Measurements from ENCODE around the gene ABCF2.
A peak's percentile ranks its signal among the peaks of the same experiment; 100 is the strongest.

The ABCF2 gene

DNA sequence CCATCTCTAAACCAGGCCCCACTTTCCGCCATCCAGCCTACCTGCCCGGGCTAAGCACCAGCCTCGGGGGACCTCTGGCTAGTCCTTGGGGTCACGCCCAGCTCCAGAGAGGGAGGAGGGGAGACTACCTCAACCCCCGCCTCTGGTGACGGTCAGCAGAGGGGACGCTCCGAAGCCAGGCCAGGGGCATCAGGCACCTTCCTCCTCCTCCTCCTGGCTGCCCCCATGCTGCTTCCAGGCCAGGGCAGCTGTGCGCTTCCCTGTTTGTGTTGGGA lies 25.5 kb upstream of the ABCF2 start:
- DNase-seq: no peak

- no peak for DNase-seq
Measured at GRCh38 chr7:151251689-151252560, 24.9 kb upstream of the ABCF2 start.

DNA sequence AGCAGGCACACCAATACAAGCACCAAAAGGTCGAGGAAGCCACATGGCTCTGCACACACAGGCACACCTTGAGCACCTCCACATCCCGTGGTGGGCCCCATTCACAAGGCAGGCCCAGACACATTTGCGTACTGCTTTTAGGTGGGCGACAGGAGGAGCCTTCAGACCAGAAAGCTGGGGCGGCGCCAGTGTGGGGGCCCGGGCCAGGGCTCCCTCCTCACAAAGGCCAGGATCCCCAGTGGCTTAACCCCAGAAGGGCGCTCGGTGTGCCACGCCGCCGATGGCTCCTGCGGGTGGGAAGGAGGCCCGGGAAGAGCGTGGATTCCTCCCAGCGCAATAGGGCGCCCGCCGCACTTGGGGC lies 24.3 kb upstream of the ABCF2 start:
- no peak for DNase-seq

GRCh38 chr7:151250181-151251132 lies 23.5 kb upstream of the ABCF2 start:
- no peak for DNase-seq

GRCh38 chr7:151249732-151250072 lies 22.7 kb upstream of the ABCF2 start:
- DNase-seq: no peak

DNA sequence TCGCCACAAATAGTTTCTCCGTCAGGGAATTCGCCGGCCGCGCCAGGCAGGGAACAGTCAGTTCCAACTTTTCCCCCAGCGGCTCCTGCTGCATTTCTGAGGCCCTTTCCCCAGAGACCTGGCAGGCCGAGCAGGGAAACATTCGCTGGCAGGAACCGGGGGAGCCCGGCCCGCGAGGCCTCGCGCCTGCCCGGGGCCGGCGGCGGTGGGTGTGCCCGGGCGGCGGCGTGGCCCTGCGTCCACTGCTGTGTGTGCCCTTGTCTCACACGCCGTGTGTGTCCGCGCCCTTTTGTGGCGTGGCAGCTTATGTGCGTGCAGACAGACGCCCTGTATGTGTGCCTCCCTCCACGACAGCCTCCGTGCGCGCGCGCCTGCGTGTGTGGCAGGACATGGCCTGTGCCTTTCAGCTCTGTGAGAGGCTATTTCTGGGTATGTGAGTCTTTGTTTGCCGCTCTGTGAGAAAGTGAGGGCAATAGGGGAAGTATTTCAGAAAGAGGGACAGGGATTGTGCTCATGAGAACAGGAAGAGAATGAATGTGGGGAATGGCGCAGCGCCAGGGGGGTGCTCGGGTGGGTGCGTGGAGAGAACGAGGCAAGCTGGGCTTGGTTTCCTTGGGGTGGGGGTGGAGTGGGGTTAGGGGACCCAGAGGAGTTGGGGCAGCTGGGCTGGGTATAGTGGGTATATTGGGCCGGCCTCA lies 22.2 kb upstream of the ABCF2 start:
- DNase-seq: no peak

- DNase-seq: no peak
Measured at GRCh38 chr7:151248346-151249033, 21.5 kb upstream of the ABCF2 start, which contains the start of gene SMARCD3. Gene SMARCD3 (minus strand): TSS chr7:151248694. CDS start chr7:151248562, 132 bp downstream.

- no peak for DNase-seq
Measured at GRCh38 chr7:151247611-151248345, 20.8 kb upstream of the ABCF2 start.

DNA sequence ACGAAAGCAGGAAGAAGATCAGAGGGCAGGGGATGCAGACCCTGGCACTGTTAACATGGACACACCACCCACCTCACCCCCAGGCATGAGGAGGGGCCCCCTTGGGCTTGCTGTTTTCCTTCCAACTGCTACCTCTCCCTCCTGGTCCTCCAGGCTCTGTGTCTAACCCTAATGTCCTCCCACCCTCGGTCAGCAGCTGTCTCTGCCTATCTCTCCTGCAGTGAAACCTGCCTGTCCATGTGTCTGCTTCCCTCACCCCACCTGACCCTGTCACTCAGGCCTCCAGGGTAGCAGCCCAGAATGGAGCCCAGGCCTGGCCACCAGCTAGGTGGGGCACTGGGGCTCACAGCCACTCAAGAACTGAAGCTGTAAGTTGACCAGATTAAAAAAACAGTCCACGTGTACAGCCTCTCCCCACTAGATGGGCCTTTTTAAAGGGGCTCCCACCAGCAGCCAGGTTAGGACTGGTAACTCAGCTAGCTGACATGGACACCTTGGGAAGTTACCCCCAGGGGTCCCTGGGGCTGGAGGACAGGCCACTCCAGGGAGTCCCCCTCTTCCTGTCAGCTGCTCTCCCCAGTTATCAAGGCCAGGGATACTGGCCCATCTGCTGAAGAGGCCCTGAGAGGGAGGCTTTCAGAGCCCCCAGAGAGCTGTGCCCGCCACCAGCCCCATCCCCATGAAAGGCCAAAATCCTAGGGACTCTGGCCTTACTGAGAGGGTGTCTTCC lies 20.0 kb upstream of the ABCF2 start:
- DNase-seq: no peak

GRCh38 chr7:151246102-151246850 lies 19.3 kb upstream of the ABCF2 start:
- no peak for DNase-seq

DNA sequence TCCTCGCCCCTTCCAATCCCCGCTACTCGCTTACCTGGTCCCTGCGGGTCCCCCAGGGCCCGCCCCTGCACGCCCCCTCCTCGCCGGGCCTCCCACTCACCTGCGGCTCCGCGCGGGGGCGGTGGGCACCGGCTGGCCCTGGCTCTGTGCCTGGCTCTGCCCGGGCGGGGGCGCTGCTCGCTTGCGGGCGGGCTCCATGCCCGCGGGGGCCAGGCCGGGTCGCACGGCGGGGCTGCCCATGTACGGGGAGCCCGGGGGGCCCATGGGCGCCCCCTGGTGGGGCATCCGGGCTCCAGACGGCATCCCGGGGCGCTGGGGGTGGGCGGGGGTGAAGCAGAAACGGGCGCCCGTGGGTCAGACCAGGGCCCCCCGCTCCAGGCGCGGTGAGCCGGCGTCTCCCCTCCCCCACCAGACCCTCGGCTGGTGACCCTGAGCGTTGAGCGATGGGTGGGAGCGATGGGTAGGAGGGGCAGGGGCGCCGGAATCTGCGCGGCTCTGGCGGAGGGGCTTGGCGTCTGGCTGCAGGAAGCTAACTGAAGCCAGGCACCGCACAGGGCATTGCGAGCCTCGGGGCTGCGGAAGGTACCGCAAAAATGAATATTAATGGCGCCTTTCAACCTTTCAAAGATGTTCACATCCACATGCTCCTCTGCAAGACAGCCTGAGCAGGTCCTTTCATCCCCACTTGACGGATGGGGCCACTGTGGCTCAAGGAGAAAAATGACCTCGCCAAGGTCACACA lies 18.5 kb upstream of the ABCF2 start:
- DNase-seq: peak; percentile 86

DNA sequence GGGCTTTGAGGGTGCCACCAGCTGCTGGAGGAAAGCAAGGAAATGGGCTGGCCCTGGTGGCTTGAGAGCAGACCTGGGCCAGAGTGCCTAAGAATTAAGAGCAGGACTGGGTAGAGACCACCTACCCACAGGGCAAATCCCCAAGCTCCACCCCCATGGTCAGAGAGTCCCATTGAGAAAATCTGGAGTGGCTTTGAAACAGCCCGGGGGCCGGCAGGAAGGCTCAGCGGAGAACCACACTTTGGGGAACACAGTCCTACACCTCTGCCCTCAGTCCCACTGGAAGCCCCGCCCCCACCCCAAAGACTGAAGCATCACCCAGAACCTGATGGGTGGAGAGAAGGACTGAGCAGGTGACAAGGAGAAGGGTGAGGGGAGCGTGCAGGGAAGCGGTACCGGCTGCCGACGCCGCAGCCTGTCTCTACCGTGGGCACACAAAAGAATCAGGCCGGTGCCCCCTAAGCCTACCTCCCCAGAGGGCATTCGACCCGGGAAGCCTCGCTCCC lies 17.9 kb upstream of the ABCF2 start:
- no peak for DNase-seq

DNA sequence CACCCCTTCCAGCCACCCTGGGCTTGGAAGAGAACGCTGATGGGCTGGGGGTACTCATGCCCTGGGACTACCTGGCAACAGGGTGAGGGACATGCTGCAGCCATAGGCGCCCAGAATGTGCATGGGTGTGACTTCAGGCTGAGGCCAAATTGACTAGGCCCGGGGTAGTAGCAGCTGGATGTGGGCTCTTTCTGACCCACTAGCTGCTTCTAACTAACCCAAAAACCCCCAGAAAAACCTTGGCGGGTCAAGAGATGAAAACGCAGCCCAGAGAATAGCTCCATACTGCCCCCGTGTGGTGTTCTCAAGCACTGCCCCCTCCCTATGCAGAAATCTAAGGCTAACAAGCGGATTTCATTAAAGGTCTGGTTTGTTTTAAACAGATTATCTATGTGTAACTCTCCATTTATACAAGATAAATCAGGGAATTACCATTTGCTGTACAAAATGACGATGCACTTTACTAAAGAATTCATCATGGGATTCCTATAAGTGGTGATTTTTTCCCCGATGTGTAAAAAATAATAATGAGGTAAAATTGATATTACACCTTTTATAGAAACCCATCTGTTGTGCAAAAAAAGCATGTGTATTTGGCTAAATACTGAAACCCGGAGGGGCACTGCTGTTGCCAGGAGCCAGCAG lies 17.3 kb upstream of the ABCF2 start:
- peak; percentile 85 for DNase-seq

- no peak for DNase-seq
Measured at GRCh38 chr7:151243408-151244195, 16.6 kb upstream of the ABCF2 start.

GRCh38 chr7:151243045-151243349 lies 16.0 kb upstream of the ABCF2 start:
- DNase-seq: no peak

DNA sequence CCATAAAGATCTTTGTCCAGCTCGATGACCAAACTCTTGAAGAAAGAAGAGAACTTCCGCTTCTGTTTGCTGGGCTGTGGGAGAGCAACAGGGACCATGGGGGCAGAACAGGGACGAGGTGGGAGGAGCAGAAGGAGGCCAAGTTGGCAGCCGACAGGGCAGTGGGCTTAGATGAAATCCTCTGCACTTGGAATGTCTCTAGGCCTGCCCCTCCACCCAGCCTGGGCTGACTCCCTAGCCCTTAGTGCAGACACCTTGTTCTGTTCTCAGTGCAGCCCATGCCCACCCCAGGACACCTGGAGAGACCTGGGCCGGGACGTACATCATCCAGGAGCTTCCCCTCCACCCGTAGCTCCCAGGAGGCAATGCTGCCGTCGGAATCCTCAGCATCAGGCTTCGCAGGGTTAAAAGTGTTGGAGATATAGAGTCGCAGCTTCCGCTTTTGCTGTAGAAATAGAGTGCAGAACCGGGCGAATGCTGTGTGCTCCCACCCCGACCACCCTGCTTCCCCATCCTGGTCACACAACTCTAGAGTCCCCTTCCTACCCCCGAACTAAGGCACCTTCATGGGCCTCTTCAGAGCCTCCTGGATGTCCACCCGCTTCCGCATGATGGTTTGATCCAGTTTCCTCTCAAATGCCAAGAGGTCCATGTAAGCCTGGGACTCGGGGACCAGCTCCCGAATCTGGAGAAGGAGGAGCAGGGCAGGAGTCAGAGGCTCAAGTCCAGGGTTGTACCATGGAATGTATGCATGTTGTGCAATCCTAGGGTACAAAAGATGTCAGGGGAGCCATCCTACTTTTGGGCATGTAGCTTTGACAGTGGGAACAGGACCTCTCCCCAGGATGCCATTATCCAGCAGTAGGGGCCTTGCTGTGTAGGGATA lies 15.4 kb upstream of the ABCF2 start:
- DNase-seq: no peak

DNA sequence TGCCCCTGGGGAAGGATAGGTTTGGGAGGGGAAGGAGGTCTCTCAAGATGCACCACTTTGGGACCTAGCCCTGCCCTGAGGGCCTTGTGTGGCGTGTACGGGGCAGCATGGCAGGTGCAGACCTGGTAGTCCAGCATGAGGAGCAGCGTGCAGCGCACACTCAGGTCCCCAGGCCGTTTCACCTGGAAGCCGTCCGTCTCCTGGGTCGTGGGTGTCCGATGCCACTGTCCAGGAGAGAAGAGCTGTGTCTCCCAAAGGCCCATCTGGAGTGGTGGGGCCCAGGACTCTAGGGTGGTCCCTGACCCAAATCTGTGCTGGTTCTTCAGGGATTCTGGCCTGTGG lies 14.7 kb upstream of the ABCF2 start:
- DNase-seq: no peak
